Anterior cingulate cortex (tissue), 58 donors: ENCODE measurements around the gene FAM170B.
A peak's percentile ranks its signal among the peaks of the same experiment; 100 is the strongest.

Source experiments
- DNase-seq, 58 donors: peaks; one replicate each; lab custom pipeline; 2025; lab: John Stamatoyannopoulos, UW

The FAM170B gene

DNA sequence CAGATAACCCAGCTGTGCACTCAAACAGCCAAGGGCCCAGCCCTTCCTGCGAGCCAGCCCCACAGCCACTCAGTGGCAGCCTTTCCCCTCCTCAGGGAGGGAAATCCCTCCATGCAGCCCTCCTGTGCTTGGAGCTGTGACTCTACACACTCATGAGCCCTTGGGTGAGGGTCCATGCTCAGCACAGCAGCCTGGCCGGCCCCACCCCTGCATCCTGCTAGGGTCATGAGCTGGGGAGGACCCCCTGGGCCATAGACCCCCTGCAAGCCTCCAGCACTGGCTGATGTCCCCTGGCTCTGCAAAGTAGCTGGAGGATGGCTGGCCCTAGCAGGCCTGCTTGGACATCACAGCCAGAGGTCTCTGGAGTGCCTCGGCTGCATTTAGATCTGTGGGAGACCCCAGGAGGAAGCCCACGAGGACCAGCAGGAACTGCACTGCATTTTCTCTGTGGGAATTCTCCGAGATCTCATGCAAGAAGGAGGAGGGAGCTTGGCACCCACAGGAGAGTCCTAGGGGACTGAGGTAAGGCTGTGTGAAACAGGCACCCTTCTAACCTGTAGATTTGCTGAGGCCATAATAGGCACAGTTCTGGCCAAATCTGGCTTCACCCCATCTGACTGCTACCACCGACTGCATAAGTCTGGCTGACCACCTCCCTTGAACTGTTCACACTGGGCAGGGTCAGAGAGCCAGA is 37.0 kb upstream of the FAM170B start:
- no peak for DNase-seq

DNA sequence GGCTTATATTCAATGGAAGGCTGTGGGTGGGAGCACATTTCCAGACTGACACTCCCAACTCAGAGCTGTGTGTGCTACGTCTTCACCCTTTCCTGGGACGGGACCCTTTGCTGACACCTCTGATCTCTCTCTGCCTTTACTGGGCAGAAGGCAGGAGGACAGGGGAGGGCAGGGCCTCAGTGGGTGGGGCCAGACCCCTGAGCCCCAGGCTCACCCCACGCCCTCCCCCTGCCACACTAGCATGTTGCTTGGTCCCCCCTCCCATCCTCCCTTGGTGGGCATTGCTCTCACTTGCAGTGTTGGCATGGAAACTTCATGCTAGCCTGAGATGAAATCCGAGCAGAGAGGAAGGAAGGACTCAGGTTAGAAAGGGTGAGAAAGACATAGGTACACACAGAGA is 36.0 kb upstream of the FAM170B start:
- no peak for DNase-seq

DNA sequence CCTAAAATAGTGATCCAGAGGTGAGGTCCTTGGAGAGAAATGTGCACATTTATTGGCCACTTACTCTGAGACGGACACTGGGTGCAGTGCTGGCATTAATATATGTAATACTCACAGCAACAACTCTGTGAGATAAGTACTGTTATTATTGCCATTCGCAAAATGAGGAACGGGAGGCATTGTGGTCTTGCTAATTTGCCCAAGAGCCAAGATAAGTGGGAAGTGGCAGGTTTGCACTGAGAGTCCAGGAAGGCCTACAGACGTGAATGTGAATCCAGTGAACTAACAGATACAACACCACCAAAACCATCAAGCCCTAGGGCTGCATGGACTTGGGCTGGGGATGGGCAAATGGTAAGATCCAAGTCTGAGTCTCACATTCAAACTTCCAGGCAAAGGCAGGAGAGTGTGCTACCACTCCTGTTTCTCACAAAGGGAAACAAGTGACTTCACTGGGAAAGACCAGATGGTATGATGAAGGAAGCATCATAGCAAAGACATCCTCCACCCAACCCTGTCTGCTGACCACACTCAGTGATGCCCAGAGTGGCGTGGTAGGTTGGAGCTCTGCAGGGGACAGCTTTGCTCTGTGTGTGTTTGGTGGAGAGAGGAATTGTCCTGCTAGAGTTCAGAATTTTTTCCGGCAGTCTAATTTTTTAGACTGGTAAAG is 35.1 kb upstream of the FAM170B start:
- no peak for DNase-seq

DNA sequence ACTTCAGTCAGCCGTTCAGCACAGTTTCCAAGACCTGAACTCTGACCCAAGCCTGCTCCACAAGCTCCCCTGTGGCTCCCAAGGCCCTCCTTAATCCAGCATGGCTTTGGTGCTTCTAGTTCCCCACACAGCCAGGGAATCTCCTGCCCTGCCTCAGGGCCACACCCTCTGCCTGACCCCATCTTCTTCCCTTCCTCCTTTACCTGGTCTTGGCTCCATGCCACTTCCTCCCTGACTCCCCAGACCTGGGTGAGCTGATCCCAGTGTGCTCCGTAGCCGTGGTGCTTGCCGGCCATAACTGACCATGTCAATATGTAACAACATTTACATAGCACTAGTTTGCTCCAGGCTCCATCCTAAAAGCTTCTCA is 34.3 kb upstream of the FAM170B start:
- DNase-seq, result no peak

DNA sequence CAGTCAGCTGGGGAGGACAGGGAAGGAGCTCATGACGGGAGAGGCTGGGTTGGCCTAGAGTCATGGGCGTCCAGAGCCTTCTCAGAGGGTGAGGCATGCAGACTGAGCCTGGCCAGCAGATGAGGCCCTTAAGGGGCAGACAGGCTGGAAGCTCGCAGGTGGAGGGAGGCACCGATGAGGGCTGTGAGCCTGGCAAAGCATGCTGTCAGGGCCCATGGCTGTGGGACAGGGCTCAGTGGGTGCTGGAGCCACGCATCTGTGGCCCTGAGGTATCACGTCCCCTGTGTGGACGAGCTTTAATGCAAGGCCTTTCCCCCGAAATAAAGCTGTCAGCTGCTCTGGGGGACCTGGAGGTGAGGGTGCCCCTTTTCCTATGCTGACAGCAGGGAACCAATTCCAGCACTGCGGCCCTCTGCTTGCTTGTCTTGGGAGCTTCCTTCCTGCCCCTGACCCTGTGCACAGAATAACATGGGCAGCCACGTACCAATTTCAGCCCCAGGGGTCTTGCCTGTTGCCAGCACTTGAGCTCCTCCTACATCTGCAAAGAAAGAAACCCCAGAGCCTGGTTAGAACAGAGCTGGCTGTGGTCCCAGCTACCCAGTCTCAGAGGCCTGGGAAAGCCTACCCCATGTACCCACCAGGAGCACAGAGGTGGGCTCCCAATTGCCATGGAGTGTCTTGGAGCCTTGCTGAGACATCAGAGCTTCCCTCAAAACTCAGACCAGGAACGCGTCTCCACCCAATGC is 33.8 kb upstream of the FAM170B start:
- no peak for DNase-seq

DNA sequence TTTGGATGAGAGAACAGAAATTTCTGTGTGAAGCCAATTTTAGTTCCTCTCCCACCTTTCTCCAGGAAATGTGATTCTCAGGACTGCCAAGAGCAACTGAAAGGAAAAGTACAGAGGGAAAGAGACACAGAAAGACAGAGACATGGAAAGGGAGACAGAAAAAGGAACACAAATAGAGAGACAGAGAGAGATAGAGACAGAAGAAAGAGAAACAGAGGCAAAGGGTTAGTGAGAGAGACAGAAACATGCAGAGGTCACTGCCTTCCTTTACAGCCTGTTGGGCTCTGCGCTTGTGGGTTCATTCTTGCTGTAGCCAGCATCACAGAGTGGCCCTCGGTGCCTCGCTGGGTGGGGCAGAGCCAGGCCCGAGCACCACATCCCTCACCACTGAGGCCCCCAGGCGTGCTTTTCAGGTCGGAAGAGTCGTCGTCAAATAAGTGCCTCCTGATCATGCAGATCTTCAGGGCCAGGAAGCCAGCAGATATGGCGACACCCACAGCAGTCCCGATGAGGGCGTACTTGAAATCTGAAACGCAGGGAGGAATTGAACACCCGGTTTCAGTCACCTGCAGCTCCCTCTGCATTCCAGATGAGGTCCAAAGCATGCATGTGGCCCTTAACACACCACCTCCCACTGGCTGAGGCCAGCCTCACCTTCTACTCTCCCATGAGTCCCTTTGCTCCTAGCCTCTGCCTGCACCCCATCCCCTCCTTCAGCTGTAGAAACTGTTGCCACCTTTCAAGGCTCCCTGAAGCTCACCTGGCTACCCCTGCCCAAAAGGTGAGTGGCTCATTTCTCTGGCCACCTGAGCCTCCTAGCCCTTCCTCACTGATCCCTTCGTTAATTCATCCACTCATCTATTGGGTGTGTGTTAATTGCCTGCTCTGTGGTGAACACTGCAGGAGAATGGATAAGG is 32.9 kb upstream of the FAM170B start:
- DNase-seq, result no peak

DNA sequence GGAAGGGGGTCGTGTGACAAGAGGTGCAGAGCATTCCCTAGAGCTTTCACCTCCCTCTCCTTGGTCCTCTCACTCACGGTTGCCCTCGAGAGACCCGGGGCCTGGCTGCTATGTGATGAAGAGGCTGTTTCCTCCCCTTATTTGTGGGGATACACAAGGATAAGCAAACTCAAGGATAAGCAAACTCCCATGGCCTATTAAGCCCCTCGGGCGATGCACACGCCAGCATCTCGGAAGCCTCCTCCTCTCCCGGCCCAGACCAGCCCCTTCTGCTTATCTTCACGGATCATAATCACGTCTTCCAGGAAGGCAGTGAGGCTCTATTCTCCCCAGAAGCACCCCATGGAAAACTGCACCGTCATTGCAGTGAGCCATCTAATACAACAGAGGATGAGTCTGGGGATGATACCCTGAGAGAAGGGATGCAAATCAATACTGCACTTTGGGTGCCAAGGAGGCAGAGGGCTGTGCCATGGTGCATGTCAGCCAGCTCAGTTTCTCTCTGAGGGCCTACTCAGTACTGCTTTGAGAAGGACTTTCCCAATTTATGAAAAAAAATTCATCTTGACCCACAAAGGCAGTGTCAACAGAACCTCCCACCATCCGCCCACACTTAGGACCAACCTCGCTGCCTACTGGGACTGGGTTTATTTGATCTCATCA is 32.1 kb upstream of the FAM170B start:
- DNase-seq, result peak in 7 of 58 donors; percentile 15 to 50 (median 30)

DNA sequence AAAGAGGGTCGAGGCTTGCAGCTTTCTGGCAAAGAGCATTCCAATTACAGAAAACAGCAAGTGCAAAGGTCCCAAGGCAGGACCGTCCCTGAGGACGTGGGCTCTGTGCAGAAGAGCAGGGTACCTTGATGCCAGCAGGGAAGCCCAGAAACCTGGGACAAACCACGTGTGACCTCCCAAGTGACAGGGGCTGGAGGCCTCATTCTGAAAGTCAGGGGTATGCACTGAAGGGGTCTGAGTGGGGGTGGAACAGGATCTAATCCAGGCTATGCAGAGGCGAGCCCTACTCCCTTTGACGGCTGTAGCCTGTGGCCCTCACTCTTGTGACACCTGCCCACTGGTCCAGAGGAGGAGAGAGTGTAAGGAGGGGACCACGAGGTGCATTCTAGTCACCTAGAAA is 31.4 kb upstream of the FAM170B start:
- no peak for DNase-seq

DNA sequence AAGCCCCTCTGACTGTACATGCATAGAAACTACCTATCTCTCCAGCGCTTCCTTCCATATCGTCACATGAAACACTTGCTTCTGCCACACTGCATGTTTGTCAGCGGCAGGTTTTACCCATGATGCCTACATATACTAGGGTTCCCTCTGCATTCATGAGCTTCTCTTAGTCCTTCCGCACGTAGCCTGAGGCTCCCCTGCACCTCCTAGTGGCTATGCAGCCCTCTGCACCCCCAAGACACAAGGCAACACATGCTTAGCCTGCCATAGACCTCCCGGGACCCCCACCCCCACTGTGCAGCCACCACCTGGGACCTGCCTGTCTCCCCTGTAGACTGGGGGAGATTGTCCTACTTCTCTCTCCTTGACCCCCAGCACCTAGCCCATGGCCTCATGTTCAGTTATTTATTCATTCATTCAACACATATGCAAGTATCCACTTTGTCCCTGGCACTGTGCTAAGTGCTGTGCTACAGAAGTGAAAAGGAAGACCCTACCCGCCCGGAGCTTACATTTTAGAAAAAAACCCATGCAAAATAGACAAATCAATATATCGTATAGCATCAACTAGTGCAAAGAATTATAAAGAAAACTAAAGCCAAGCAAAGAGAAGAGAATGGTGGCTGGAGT is 30.9 kb upstream of the FAM170B start:
- peak in 2 of 58 donors; percentile 10 to 24 for DNase-seq

DNA sequence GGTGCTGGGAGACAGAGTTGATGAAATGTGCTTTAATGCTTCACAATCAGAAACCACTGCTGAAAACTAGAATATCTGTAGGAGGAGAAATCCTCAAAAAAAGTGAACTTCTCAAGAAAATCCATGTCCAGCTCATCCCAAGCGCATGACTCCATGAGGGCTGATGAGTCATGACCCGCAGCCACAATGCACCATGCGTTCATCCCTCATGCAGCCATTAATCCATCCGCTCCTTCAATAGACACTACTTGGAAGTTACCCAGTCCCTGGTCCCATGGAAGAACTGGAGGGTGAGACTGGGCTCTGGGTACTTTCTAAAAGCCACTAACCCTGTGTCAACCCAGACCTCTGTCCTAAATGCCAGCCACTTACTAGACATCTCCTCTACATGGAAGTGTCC is 29.9 kb upstream of the FAM170B start:
- no peak for DNase-seq

DNA sequence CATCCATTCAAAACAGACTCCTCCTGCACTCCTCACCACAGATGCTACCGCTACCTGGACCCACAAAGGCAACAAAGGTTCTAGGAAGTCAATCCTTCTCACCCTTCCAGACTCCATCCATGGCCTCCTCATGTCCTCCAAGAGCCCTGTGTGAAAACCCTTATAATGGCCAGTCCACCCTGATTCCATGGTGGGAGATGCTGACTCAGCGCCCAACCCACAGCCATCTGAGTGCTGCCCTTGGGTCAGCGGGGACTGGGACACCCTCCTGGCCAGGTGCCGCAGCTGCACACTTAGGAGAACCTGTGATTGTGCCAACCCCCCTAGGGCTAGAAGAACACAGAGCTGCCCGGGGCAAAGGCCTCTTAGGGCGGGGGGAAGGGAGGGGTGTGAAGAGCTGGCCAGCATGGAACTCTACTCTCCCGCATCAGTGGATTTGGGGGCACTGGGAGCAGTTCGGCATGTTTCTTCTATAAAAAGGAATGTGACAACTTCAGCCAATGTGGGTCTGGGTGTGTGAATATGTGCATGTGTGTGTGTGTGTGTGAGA is 29.0 kb upstream of the FAM170B start:
- DNase-seq, result no peak

DNA sequence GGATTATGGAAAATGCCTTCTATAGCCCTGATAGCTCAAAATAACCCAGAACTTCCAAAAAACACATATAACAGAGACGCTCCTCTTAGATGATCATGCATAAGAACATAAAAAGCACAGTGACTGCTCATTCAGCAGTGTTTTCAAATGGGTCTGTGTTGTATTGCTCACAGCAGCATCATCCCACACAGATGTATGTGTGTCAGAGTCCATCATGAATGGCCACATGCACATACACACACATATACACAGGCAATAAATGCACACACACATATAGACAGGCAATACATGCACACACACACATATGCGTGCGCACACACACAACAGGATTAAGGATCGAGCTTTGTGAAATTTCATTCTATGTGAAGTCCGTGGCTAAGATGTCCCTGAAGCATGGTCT is 28.2 kb upstream of the FAM170B start:
- no peak for DNase-seq

DNA sequence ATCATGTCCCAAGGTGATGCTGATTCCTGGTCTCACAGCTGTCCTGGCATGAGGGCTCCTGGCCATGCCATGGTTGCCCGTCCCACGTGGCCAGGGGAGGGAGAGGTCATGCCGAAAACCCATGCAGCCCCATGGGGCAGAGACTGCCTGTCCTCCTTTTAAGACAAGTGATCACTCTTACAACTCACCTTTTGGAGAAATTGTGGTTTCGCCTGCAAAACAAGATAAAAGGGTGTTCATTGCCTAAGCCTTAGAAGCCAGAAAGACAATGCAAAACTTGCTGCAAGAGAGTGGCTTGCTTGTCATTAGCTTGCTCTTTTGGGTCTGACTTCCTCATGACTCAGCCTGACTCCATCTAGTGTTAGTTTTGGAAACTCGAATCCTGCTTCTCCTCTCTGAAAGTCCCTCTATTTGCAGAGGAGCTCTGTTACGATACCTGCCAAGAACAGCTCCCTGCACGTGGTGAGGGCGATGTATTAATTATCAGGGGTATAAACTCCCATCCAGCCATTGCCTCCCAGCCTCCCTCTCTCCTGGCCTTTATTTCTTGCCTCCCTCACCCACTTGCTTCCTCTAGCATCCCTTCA is 27.7 kb upstream of the FAM170B start:
- DNase-seq, result peak in 2 of 58 donors; percentile 52 to 53

DNA sequence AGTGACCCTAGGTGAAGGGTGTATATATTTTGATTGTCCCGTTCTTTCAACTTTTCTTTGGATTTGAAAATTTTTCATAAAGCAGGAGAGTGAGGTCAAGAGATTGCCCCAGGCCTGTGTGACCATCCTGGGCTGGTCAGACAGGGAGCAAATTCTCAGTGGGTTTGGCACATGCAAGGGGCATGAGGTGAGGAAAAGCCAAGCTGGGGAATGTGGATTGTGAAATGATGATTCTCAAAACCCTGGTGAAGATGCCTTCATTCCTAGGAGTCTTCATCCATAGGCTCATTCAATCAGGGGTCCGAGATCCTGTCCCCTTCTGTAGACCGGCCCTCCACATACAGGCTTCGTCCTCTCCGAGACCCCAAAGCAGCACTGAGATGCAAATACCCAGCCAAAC is 27.0 kb upstream of the FAM170B start:
- no peak for DNase-seq

DNA sequence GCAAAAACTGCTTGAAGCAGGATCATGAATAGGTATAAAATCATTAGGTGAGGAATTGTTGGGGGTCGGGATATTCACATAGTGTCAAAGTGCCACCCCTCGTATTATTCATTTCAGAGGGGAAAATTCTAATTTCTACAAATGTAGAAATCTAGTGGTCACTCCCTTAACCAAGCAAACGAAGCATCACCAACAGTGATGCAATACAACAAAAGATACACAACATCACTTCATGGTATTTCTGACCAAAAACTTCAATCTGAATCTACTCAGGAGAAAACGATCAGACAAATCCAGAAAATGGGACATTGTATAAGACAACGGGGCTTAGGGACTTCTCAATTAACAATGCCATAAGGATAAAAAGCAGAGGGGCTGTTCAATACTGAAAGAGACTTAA is 26.3 kb upstream of the FAM170B start:
- DNase-seq, result no peak

DNA sequence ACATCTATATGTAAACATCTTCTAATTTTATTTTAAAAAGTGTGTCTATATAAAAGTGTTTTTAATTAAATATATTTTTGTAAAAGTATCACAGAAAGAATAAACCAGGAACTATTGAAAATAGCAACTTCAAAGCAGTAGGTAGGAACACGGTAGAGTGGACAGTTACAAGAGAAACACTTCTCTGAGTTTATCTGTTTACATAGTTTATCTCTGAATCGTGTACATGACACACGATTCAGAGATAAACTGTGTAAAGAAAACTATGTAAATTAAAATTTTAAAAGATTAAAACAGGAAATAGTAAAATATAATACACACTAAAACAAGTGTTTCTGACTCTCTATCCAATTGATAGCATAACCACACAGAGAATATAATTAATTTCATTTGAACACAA is 25.1 kb upstream of the FAM170B start:
- DNase-seq, result no peak

DNA sequence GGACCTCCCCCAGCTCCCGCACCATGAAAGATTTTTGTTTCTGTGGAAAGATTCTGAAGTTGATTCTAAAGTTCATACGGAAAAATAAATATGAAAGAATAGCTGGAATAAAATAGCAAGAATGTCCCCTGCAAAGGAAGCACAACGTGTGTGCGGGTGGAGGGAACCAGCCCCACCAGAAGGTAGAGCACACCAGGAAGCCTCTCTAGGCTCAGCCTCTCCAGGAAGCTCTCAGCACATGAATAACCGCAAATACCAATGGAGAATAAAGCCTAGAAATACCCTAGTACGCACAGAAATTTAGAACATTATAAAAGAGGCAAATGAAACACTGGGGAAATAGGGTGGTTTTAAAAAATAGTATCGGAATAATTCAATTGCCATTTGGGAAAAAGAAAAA is 24.6 kb upstream of the FAM170B start:
- no peak for DNase-seq

DNA sequence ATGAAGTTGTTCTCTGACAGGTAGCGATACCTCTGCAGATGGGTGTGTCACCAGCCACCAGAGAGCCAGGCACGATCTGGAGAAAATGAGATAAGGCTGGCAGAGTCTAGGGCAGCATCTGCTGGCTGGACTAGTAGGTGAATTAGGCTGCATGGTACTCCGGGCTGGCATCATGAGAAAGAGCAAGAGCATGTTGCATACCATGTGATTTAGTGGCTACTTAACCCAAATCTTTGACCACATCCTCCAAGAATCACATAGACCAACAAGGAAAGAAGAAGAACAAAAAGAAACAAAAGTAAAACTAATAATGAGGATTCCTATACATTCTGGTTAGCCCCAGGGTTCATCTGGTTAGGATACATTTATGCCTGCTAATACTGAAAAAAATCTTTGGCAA is 23.4 kb upstream of the FAM170B start:
- DNase-seq, result no peak

DNA sequence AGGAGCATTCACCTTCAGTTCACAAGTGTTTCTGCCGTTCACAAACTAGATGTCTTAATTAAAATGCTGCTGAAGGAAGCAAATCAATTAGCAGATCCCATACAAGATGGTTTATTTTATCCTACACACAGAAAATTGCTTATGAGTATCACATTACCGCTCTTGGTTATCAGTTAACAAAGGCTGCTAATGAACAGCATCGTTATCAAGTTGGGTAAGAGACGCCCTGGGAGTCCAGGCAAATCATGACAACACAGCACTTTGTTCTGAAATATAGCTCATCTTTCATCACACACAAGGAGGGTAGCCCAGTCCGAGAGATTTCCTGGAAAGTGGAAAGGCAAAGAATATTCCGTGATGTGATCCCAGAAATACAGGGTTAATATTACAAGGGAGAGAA is 20.8 kb upstream of the FAM170B start:
- DNase-seq, result no peak
